ENCODE data around the gene HBP1.
"Not testable (repeated sequence)": the region's sequence is repeated elsewhere in the genome, so short reads cannot be mapped to it uniquely, and the experiment has no call there.

HBP1 gene

DNA sequence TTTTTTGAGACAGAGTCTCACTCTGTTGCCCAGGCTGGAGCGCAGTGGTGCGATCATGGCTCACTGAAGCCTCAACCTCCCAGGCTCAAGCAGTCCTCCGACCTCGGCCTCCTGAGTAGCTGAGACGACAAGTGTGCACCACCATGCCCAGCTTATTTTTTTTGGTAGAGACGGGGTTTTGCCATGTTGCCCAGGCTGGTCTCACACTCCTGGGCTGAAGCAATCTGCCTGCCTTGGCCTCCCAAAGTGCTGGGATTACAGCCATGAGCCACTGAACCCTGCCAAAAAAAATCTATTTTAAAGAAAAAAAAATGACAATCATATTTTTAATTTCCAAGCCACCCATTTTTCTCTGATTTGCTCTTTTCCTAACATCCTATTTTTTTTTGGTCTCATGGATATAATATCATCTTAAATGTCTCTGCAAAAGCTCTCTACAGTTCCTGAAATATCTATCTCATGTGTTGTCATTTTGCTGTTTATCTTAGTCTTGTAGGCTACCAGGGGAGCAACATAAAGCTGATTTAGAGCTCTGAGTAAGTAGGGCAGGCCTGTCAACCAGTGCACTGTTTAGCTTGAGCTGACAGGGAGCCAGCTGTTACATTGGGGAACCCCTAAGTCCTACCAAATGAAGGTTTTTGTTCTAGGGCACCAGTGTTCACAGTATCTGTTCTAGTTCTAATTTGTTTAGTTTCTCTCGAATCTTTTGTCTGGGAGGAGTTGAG lies 29.9 kb upstream of the HBP1 start:
- Histone ChIP-seq H3K4me1 (ENCODE audit: control insufficient read depth, insufficient read depth, low read length) (no peaks in the 10 kb centered on the region), H3K4me3 (ENCODE audit: low read depth, low read length) (no peak overlapping the region), H3K27me3 (ENCODE audit: control insufficient read depth, insufficient read depth, low read length) (no peaks in the 10 kb centered on the region), H3K27ac (ENCODE audit: low read depth, low read length) (no peak overlapping the region), H3K9me3 (ENCODE audit: control insufficient read depth, insufficient read depth, low read length) (no peaks in the 10 kb centered on the region), H3K36me3 (ENCODE audit: control insufficient read depth, insufficient read depth, low read length) (no peaks in the 10 kb centered on the region), H3K9ac (ENCODE audit: low read depth, low read length) (no peak overlapping the region)

DNA sequence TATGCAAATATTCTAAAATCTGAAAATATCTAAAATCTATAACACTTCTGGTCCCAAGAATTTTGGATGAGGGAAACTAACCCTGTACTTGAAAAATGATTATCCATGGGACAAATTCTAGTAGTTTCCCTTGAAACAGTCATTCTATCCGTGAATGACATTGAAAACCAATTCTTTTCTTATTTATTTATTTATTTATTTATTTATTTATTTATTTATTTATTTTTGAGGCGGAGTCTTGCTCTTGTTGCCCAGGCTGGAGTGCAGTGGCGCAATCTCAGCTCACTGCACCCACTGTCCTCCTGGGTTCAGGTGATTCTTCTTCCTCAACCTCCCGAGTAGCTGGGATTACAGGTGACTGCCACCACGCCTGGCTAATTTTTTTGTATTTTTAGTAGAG lies 24.9 kb upstream of the HBP1 start:
- not testable (repeated sequence) for H3K36me3 ChIP-seq (ENCODE audit: control insufficient read depth, insufficient read depth, low read length); H3K9me3 ChIP-seq (ENCODE audit: control insufficient read depth, insufficient read depth, low read length); H3K27me3 ChIP-seq (ENCODE audit: control insufficient read depth, insufficient read depth, low read length); H3K9ac ChIP-seq (ENCODE audit: low read depth, low read length); H3K27ac ChIP-seq (ENCODE audit: low read depth, low read length); H3K4me3 ChIP-seq (ENCODE audit: low read depth, low read length)
- H3K4me1 ChIP-seq (ENCODE audit: control insufficient read depth, insufficient read depth, low read length), result peaks cover 19% of the 10 kb centered on the region

DNA sequence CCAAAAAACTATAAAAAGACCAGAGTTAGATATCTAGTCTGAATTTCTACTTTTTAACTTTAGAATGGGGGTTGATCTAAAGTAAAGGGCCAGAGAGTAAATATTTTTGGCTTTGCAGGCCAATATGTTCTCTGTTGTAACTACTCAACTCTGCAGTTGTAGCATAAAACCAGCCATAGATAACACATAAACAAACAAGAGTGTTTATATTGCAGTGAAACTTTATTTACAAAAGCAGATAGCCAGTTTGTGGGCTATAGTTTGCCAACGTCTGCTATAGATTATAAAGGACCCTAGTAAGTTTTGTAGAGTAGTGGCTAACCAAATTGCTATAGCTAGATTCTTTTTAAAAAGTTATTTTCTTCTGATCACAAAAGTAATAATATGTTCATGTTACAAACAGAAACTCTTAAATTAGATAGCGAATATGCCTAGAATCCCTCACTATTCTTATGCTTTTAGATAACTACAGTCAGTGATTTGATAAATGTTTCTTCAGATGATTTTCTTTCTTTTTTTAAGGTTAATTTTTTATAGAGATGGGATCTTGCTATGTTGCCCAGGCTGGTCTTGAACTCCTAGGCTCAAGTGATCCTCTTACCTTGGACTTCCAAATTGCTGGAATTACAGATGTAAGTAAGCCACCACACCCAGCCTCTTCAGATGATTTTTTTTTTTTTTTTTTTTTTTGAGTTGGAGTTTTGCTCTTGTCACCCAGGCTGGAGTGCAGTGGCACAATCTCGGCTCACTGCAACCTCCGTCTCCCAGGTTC lies 23.6 kb upstream of the HBP1 start:
- H3K27me3 ChIP-seq (ENCODE audit: control insufficient read depth, insufficient read depth, low read length), result no peaks in the 10 kb centered on the region
- no peaks in the 10 kb centered on the region for H3K36me3 ChIP-seq (ENCODE audit: control insufficient read depth, insufficient read depth, low read length)
- H3K4me3 ChIP-seq (ENCODE audit: low read depth, low read length), result no peak overlapping the region
- no peak overlapping the region for H3K27ac ChIP-seq (ENCODE audit: low read depth, low read length)
- H3K9ac ChIP-seq (ENCODE audit: low read depth, low read length), result no peak overlapping the region
- peaks cover 21% of the 10 kb centered on the region for H3K4me1 ChIP-seq (ENCODE audit: control insufficient read depth, insufficient read depth, low read length)
- no peaks in the 10 kb centered on the region for H3K9me3 ChIP-seq (ENCODE audit: control insufficient read depth, insufficient read depth, low read length)

DNA sequence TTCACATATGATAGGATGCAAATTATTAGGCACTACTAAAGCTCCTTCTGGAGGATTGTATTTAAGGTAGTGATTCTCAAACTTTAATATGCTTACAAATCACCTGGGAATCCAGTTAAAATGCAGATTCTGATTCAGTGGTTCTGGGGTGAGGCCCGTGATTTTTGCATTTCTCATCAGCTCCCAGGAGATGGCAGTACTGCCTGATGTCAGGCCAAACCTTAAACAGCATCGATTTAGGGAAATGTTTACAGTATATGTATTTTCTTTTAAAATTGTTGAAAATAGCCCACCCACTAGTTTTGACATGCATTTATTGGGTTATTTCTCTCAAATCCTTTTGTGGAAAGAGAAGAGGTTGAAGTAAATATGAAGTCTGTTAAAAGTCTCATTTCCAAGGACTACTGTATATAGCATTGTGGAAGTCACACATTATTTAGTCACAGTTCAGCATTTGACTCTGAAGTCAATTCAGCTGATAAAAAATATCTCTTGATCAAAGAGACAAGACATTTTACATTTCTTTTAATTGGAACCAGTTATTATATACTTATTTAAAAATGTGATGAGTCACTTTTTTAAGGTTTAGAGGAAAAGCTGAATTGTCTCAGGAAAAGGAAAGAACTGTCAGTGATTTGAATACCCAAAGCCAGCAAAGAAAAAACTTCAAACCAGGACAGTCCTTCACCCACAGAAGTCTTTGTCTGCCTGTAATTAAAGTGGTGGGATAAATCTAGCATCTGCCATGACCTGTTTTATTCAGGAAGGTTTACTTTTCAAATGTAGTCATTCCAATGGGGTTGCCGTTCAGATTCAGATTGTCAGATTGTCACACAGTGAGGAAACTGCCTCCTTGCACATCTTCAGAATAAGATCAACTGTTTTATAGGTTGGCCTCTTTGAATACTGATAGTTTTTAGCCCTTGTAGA lies 21.1 kb upstream of the HBP1 start:
- Histone ChIP-seq H3K27me3 (ENCODE audit: control insufficient read depth, insufficient read depth, low read length) (no peaks in the 10 kb centered on the region), H3K9me3 (ENCODE audit: control insufficient read depth, insufficient read depth, low read length) (no peaks in the 10 kb centered on the region), H3K9ac (ENCODE audit: low read depth, low read length) (no peak overlapping the region), H3K36me3 (ENCODE audit: control insufficient read depth, insufficient read depth, low read length) (no peaks in the 10 kb centered on the region), H3K4me3 (ENCODE audit: low read depth, low read length) (no peak overlapping the region), H3K4me1 (ENCODE audit: control insufficient read depth, insufficient read depth, low read length) (peaks cover 21% of the 10 kb centered on the region), H3K27ac (ENCODE audit: low read depth, low read length) (no peak overlapping the region)

DNA sequence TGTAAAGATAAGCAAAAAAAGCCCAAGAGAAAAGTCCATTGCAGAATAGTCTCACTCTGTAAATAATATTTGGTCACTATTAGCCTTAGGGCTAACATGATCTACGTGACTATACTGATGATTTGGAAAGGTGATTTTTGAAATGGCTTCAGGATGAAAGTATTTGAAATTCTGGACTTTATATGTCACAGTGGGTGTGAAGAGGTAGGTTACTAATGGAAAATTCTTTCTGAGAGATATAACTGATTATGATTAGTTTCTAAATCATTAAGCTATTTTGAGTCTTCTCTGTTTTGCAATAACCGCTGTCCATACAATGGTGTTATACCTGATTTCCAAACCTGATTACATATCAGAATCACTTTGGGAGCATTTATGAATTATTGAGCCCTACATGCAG lies 20.1 kb upstream of the HBP1 start:
- no peak overlapping the region for H3K27ac ChIP-seq (ENCODE audit: low read depth, low read length)
- no peaks in the 10 kb centered on the region for H3K36me3 ChIP-seq (ENCODE audit: control insufficient read depth, insufficient read depth, low read length)
- no peak overlapping the region for H3K9ac ChIP-seq (ENCODE audit: low read depth, low read length)
- H3K4me1 ChIP-seq (ENCODE audit: control insufficient read depth, insufficient read depth, low read length), result peaks cover 21% of the 10 kb centered on the region
- H3K4me3 ChIP-seq (ENCODE audit: low read depth, low read length), result no peak overlapping the region
- H3K27me3 ChIP-seq (ENCODE audit: control insufficient read depth, insufficient read depth, low read length), result no peaks in the 10 kb centered on the region
- no peaks in the 10 kb centered on the region for H3K9me3 ChIP-seq (ENCODE audit: control insufficient read depth, insufficient read depth, low read length)

DNA sequence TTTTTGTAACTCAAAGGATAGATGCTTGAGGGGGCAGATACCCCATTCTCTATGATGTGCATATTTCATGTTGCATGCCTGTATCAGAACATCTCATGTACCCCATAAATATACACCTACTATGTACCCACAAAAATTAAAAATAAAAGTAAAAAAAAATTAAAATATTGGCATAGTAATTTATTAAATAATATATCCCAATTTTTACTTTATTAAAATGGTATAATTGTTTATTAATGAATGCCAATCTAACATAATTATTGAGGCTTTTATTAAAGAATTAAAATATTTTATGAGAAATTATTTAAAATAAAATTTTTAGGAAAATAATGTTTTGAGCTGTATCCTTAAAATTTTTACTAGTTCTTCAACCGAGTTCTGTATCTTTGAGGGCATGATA lies 18.9 kb upstream of the HBP1 start:
- Histone ChIP-seq H3K9me3 (ENCODE audit: control insufficient read depth, insufficient read depth, low read length) (no peaks in the 10 kb centered on the region), H3K27me3 (ENCODE audit: control insufficient read depth, insufficient read depth, low read length) (no peaks in the 10 kb centered on the region), H3K36me3 (ENCODE audit: control insufficient read depth, insufficient read depth, low read length) (no peaks in the 10 kb centered on the region), H3K9ac (ENCODE audit: low read depth, low read length) (no peak overlapping the region), H3K4me1 (ENCODE audit: control insufficient read depth, insufficient read depth, low read length) (peaks cover 21% of the 10 kb centered on the region), H3K27ac (ENCODE audit: low read depth, low read length) (no peak overlapping the region), H3K4me3 (ENCODE audit: low read depth, low read length) (no peak overlapping the region)

DNA sequence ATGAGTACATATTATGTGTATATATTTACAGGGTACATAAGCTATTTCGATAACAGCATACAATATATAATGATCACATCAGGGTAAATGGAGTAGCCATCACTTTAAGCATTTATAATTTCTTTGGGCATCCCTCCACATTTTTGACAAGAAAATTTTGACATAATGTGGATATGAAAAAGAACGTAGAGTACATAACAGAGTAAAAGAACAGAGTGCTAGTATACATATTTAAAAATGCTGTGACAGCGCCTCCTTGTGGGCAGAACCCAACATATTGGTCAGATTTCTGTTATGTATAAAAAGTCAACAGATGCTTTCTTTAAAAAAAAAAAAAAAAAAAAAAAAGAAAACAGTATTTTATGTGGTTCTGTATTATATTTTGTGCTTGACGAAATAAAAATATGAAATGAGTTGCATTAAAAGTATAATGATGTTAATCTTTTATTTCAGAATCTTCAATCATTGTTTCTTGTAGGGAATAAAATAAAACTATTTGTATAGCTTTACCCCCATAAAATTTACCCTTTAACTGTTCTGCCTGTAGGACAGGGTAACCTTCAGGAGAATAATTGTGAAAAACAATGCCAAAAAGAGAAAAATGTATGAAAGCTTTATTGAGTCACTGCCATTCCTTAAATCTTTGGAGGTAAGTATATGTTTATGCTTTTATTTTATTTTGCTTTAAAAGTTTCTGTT lies 18.3 kb upstream of the HBP1 start:
- Histone ChIP-seq H3K9ac (ENCODE audit: low read depth, low read length) (no peak overlapping the region), H3K9me3 (ENCODE audit: control insufficient read depth, insufficient read depth, low read length) (no peaks in the 10 kb centered on the region), H3K27ac (ENCODE audit: low read depth, low read length) (no peak overlapping the region), H3K27me3 (ENCODE audit: control insufficient read depth, insufficient read depth, low read length) (no peaks in the 10 kb centered on the region), H3K4me1 (ENCODE audit: control insufficient read depth, insufficient read depth, low read length) (peaks cover 21% of the 10 kb centered on the region), H3K4me3 (ENCODE audit: low read depth, low read length) (no peak overlapping the region), H3K36me3 (ENCODE audit: control insufficient read depth, insufficient read depth, low read length) (no peaks in the 10 kb centered on the region)

DNA sequence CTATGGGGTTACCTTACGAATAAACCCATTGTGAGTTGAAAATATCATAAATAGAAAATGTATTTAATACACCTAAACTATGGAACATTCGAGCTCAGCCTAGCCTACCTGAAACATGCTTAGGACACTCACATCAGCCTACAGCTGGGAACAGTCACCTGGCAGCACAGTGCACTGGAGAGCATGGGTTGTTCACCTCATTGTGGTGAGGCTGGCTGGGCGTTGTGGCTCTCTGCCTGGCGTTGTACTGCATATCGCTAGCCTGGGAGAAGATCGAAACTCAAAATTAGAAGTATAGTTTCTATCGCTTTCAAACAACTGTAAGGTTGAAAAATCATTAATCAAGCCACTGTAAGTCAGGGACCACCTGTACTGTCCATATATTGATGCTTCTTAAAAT lies 17.3 kb upstream of the HBP1 start:
- no peaks in the 10 kb centered on the region for H3K9me3 ChIP-seq (ENCODE audit: control insufficient read depth, insufficient read depth, low read length)
- H3K4me1 ChIP-seq (ENCODE audit: control insufficient read depth, insufficient read depth, low read length), result peaks cover 21% of the 10 kb centered on the region
- H3K27me3 ChIP-seq (ENCODE audit: control insufficient read depth, insufficient read depth, low read length), result no peaks in the 10 kb centered on the region
- H3K4me3 ChIP-seq (ENCODE audit: low read depth, low read length), result no peak overlapping the region
- H3K9ac ChIP-seq (ENCODE audit: low read depth, low read length), result no peak overlapping the region
- no peak overlapping the region for H3K27ac ChIP-seq (ENCODE audit: low read depth, low read length)
- no peaks in the 10 kb centered on the region for H3K36me3 ChIP-seq (ENCODE audit: control insufficient read depth, insufficient read depth, low read length)

DNA sequence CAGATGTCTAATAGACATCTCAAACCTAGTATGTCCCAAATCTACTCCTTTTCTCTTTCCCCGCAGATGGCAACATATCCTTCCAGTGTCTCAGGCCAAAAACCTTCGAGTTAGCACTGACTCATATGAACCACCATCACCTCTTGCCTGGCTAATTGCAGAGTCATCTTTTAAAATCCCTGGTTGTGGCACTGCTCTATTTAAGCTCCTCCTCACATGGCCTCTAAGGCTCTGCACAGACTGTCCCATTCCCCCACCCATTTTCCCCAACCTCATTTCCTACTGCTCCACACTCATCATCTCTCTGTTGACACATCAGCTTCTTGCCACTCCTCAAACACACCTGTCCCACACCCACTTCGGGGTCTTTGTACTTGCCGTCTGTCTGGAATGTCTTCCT lies 16.8 kb upstream of the HBP1 start:
- H3K9me3 ChIP-seq (ENCODE audit: control insufficient read depth, insufficient read depth, low read length), result no peaks in the 10 kb centered on the region

DNA sequence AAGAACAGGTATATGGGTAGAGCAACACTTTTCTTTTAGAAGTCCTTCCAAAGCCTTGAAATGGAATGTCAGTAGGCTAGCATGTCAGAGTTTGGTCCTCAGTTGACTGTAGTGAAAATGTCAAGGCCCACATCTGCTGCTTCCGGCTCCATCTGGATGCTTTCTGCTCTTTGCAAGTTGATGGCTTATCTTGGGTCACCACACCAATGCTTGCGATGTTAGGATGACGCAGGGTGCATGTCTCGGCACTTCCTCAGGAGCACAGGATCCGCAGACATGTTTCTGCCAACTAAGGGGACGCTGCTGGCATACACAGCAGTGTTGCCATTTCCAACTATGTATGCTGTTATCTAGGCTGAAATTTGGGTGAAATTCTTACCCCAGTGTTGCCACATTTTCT lies 14.0 kb upstream of the HBP1 start:
- peaks cover 8% of the 10 kb centered on the region; the same call in 1 of the 2 replicates for H3K36me3 ChIP-seq (ENCODE audit: control insufficient read depth, insufficient read depth, low read length)
- no peak overlapping the region for H3K27ac ChIP-seq (ENCODE audit: low read depth, low read length)
- H3K4me3 ChIP-seq (ENCODE audit: low read depth, low read length), result no peak overlapping the region

More for the DNA sequence above, 16.8 kb upstream of the HBP1 start:
- H3K27me3 ChIP-seq (ENCODE audit: control insufficient read depth, insufficient read depth, low read length), result no peaks in the 10 kb centered on the region
- H3K36me3 ChIP-seq (ENCODE audit: control insufficient read depth, insufficient read depth, low read length), result no peaks in the 10 kb centered on the region
- peaks cover 17% of the 10 kb centered on the region for H3K4me1 ChIP-seq (ENCODE audit: control insufficient read depth, insufficient read depth, low read length)
- no peak overlapping the region for H3K27ac ChIP-seq (ENCODE audit: low read depth, low read length)
- no peak overlapping the region for H3K4me3 ChIP-seq (ENCODE audit: low read depth, low read length)
- no peak overlapping the region for H3K9ac ChIP-seq (ENCODE audit: low read depth, low read length)

More for the DNA sequence above, 14.0 kb upstream of the HBP1 start:
- Histone ChIP-seq H3K27me3 (ENCODE audit: control insufficient read depth, insufficient read depth, low read length) (no peaks in the 10 kb centered on the region), H3K9me3 (ENCODE audit: control insufficient read depth, insufficient read depth, low read length) (no peaks in the 10 kb centered on the region), H3K4me1 (ENCODE audit: control insufficient read depth, insufficient read depth, low read length) (no peaks in the 10 kb centered on the region), H3K9ac (ENCODE audit: low read depth, low read length) (no peak overlapping the region)
